Kasumi-1 (cell line): ENCODE measurements around the gene AHNAK.
"Not testable (repeated sequence)": the region's sequence is repeated elsewhere in the genome, so short reads cannot be mapped to it uniquely, and the experiment has no call there.

Source experiments
- DNase-seq, 2 experiments: peaks; one replicate each; lab custom pipeline; 2025; lab: John Stamatoyannopoulos, UW

Gene AHNAK

GRCh38 chr11:62546244-62546928, at the start of gene AHNAK:
TSS of gene AHNAK (minus strand) at chr11:62546806. CDS start at chr11:62536098, 10,708 bp downstream.
- DNase-seq: peak in 1 of 2 experiments; percentile 6

- no peak for DNase-seq
Observed at GRCh38 chr11:62595124-62595523, 48.5 kb upstream of the AHNAK start.

DNA sequence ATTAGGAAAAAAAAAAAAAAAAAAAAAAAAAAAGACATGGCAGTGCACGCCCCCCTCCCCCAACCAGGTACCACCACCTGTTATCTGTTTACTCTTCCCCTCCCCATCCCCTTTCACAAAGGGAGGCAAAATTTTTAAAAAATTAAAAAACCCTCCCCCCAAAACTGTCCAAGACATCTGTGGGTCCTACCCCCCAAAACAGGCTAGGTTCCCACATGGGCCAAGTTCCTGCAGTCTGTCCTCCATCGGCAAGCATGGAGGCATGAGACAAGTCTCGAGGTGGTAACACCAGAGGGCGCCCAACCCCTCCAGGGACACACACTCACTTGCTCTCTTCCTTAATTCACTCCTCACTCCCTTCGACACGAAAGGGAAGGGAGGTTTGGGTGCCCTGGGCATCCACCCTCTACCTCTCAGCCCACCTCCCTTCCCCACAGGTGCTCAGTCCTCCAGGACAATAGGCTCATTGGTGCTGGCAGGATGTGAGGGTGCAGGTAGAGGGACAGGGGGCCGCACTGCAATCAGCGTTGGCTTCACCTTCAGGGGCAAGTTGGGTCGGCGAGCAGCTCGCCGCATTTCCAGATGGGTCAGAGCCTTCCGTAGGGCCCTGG, 46.9 kb upstream of the AHNAK start:
- DNase-seq: peak; percentile 88 to 89

DNA sequence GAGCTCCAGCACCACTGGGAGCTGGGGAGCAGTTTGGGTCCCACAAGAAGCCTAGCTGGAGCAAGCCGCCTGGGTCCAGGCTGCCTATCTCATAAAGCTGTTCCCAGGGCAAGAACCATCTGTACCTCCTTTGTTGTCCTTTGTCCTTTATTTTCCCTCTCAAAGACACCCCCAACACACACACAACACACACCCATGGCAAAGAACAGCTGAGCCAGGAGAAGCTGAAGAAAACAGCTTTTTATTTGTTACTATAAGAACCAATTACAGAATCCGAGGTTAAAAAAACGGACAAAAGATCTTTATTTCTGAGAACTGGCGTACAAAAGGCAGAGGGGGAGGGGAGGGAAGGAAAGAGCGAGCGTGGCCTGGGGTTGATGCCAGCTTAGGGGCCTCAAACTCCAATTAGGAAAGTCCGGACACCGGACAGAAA, 46.4 kb upstream of the AHNAK start:
- DNase-seq: no peak

GRCh38 chr11:62592146-62592815, 45.7 kb upstream of the AHNAK start:
- peak in 1 of 2 experiments; percentile 40 for DNase-seq

DNA sequence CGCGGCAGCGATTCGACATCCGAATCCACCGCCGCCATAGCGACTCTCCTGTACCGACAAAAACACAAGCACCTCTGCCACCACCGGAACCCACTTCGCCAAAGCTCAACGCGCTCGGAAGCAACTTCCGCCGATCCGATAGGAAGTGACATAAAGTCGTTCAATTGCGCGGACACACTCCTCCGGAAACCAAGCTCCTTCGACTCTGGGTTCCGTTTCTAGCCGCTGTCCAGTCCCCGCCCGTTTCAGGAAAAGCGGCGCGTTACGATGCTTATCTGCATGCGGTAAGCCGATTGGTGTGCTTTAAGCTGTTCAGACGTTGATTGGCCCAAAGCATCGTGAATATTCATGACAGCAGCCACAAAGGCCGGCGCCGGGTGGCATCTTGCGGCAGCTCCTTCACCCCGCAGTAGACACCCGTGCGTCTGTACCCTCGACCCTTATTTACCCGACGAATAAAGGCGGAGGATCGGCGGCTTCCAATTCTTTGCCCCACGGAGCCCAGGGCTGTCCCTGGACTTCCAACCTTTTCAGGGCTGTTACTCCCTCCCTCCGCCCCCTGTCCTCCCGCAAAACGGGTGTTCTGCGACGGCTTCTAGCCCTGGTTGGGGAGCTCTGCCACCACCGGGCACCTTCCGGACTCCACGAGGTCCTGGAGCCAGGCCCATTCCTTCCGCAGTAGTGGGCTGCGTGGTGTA, 45.0 kb upstream of the AHNAK start, which contains the start of gene TUT1:
Gene TUT1, minus strand, starts transcription at position 76 of the 698 bp plus-strand sequence. Its CDS starts 38 bp downstream, at position 38.
- DNase-seq: peak; percentile 100

DNA sequence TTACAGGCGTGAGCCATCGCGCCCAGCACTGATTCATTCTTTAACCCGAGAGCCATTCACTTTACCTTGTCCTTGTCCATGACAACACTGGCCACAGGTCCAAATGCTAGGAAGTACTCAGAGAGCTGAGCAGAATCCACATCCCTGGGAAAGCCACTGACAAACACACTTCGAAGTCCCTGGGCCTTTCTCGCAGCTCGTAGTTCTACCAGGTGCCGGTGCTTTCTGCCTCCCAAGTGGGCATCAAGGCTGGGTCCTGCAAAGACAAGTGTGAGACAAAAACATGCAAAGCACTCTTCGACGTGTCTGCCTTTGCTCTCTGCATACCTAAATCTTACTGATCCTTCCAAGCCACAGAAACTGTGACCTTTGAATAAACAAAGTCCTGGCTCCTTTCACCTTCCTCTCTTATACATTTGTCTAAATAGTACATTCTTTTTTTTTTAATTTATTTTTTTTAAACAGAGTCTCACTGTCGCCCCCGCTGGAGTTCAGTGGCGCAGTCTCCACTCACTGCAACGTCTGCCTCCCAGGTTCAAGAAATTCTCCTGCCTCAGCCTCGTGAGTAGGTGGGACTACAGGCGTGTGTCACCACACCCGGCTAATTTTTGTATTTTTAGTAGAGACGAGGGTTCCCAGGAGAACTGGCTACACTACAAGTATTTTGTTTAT, 42.5 kb upstream of the AHNAK start:
- peak in 1 of 2 experiments; percentile 24 for DNase-seq

- DNase-seq: not testable (repeated sequence)
Observed at GRCh38 chr11:62585356-62585755, 38.8 kb upstream of the AHNAK start.

DNA sequence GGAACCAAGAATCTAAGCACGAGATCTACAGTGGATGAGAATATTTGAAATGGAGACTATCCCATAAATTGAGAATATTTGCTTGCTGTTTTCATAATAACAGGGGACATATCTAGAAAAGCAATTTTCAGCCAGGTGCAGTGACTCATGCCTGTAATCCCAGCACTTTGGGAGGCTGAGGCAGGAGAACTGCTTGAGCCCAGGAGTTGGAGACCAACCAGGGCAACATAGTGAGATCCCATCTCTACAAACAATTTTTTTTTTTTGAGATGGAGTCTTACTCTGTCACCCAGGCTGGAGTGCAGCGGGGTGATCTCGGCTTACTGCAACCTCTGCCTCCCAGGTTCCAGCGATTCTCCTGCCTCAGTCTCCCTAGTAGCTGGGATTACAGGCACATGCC, 35.1 kb upstream of the AHNAK start:
- not testable (repeated sequence) for DNase-seq

- DNase-seq: no peak
Observed at GRCh38 chr11:62580959-62581715, 34.5 kb upstream of the AHNAK start.

DNA sequence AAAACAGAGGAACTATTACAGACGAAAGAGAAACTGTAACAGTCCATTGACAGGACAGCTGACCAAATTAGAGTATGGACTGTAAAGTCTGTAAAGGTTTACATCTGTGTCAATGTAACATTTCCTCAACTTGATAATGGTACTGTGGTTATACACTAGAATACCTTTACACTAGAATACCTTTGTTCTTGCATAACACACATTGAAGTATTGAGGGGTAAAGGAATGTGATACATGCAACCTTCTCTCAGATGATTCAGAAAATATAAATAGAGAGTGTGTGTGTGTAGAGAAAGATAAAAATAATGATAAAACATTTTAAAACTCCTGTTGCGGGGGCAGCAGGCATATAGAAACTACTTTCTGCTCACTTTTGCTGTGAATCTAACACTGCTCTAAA, 32.6 kb upstream of the AHNAK start:
- no peak for DNase-seq

DNA sequence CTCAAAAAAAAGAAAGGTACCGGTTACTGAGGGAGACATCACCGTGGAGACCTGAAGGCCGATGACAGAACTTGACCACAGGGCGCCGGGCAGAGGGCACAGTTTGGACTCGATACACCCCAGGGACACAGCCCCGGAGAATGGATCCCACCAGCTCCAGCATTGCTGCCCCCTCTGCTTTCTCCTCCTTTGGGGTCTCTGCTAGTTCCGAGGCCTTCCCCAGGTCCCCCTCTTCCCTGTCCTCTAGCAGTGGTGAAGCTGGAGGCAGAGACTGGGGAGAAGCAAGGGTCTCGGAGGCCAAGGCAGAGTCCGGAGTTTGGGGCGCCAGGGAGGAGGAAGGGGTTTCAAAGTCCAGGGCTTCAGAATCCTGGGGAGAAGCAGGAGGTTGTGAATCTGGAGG, 31.9 kb upstream of the AHNAK start:
- no peak for DNase-seq

GRCh38 chr11:62577046-62577714, 30.6 kb upstream of the AHNAK start:
- DNase-seq: no peak

DNA sequence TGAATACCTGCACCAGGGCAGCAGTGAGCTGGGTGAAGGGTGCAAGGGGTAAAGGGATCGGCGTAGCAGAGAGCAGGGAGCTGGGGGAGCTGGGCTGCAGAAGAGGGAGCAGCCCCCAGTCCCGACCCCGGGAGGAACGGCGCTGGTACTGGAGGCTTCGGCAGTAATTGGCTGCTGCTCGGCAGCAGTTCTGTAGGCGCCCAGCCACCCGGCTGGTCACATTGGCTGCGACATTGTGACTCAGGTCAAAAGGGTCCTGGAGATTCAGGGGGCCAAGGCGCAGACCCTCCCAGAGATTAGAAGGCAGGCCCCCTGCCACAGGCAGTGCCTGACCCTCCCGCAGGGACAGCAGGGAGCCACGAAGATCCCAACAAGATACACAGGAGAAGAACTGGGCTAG, 29.2 kb upstream of the AHNAK start:
- no peak for DNase-seq

DNA sequence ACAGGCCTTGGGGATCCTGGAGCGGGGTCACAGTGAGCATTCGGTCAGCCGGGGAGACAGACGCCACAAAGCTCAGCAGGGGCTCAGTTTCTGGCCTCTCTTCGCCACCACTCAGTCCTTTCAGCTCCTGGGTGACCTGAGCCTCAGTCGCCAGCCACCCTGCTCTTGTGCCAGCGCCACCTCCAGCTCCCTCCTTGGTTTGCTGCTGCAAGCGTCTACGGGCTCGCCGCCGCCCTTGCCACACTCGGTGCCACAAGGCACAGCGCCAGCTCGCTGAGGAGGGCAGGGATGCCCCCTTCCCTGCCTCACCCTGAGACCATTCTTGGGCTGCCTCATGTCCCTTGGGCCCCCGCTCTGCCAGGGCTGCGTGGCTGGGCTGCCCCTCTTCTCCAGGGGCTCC, 28.6 kb upstream of the AHNAK start:
- DNase-seq: no peak

- DNase-seq: peak; percentile 36 to 56
Observed at GRCh38 chr11:62574363-62575071, 27.9 kb upstream of the AHNAK start.

DNA sequence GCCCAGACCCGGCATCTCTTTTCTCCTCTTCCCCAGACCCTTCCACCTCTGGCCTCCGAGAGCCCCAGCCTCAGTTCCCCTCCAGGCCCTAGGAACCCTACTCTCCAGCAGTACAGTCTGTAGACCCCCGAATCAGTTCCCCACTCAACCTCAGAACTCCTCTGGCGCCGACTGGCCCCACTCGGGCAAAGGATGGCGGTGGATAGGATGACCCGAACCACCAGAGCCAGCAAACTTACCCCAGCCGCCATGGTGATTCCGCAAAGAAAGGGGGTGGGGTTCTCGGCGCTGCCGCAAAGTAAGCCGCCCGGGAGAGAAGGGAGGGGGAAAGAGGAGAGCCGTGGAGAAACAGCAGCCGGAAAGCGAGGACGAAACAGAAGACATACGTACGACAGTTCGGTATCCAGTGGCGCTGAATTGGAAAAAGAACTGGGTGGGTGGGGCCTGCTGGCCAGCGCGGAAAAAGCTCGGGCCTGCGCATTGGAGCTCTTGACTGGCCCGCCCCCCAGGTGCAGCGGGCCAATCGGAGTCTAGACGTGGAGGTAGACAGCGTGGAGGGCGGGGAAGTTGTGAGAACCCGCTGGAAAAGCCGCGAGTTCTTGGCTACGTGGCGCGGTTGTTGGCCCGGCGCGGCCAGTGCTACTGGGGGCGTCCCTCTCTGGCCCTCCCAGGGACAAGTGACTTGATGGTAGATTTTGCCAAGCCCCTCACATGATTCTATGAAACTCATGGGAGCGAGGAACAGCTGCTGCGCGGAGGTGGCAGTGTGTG, 27.2 kb upstream of the AHNAK start, which contains the start of gene EEF1G:
Gene EEF1G, minus strand, starts transcription at position 300 of the 771 bp plus-strand sequence. Its CDS starts 49 bp downstream, at position 251.
- peak; percentile 100 for DNase-seq

DNA sequence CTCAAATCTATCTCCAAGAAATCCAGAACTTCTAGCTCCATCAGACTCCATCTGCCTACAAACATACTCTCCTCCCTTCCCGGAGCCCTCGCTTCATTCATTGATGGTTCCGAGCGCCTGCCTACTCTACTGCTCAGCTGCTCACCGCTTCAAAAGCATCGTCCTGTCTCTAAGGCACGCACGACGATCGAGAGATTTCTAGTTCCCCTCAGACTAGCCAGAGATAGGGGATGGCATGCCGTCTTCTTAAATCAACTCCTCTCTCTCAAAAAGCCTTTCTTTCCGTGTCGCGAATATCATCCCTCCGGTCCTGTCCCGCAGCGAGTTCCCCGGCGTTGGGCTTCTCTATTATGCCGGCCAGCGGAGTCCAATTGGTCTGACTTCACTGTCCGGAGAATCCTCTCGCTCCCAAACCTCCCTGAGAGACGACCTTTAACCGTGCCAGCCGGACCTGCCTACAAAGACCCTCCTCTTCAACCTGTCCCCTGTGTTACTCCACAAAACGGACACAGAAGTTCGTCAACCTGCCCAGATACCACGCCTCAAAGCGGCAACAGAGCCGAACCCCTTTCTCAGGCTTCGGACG, 26.5 kb upstream of the AHNAK start:
- DNase-seq: peak; percentile 15 to 33
